Activated CD4-positive, alpha-beta T cell treated with anti-CD3 and anti-CD28 coated beads, Interleukin-2, amount 50 U/mL, for 16 hours (primary cell): Measurements from ENCODE around the gene BOD1L1.

Experiments used
- DNase-seq: peaks from one replicate; pipeline ENCODE4 v3.0.0-alpha.2; 2020

The BOD1L1 gene

GRCh38 chr4:13523591-13524503, 103.7 kb downstream of the BOD1L1 start:
- no peak for DNase-seq

- no peak for DNase-seq
Observed at GRCh38 chr4:13523105-13523477, 104.4 kb downstream of the BOD1L1 start.

DNA sequence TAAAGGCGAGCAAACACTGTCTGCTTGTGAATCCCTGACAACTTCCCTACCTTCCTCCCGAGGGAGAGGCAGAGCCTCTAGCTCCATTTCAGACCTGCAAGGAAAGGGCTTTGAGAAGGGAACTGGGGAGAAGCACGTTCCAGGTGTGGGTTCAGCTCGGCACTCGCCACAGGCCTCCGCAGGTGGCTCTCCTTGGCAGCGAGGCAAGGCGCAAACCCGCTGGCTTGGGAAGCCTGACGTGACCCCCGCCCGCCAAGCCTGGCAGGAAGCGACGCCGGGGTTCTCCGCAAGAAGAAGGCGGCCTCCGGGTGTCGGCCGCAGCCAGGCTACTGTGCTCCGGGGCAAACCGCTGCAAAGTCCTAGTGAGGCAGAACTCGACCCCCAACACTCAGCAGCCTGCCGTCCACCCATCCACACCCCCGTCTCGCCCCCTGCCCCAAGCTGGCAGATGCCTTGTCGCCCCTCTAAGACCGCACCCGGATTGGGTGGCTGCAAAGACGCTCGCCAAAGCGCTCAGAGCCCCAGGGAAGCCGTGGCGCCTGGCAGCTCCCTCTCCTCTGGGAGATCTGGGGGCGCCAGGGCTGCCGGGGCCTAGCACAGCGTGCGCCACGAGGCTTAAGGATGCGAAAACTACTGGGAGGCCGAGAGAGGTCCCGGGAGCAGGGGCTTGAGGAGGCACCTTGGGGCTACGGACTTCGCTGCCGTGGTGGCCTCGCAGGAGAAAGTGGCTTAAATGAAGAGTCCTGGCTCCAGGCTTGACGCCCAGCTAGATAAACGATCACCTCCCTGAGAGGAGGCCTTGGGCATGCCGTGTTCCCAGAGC, 105.0 kb downstream of the BOD1L1 start:
- no peak for DNase-seq

- no peak for DNase-seq
Observed at GRCh38 chr4:13521047-13521446, 106.5 kb downstream of the BOD1L1 start.
